H9 (cell line): ENCODE measurements around the gene XDH. TPM values are rescaled to one million over a fixed set of nuclear protein-coding genes. Genes with fewer than 3 reads are reported as not detected.

ENCODE experiments used
- DNase-seq: peaks from one replicate; pipeline ENCODE4 v3.0.0-alpha.2; 2017
- H2AFZ ChIP-seq: one replicate; pipeline ENCODE4 v1.6.1; 2013; ENCODE audit warnings: mild to moderate bottlenecking, low read length, control low read depth, moderate library complexity
- H2AK5ac ChIP-seq: 2 replicates; pipeline ENCODE4 v1.6.1; 2013; ENCODE audit warnings: low read length, control low read depth, mixed read lengths; ENCODE audit not compliant: insufficient read length
- H2BK120ac ChIP-seq: one replicate; pipeline ENCODE4 v1.6.1; 2013; ENCODE audit warnings: low read depth, mild to moderate bottlenecking, low read length, control low read depth, inconsistent platforms; ENCODE audit not compliant: poor library complexity, severe bottlenecking
- H2BK12ac ChIP-seq: 2 replicates; pipeline ENCODE4 v1.6.1; 2013; ENCODE audit warnings: low read length, control low read depth, mixed read lengths, low read depth; ENCODE audit not compliant: insufficient read length
- H2BK15ac ChIP-seq: 2 replicates; pipeline ENCODE4 v1.6.1; 2013; ENCODE audit warnings: low read depth, low read length, control low read depth
- H2BK20ac ChIP-seq: one replicate; pipeline ENCODE4 v1.6.1; 2013; ENCODE audit warnings: low read depth, mild to moderate bottlenecking, low read length, control low read depth, inconsistent platforms; ENCODE audit not compliant: poor library complexity, severe bottlenecking
- H2BK5ac ChIP-seq: 2 replicates; pipeline ENCODE4 v1.6.1; 2013; ENCODE audit warnings: low read length, control low read depth, mixed read lengths; ENCODE audit not compliant: insufficient read length
- H3K14ac ChIP-seq: 2 replicates; pipeline ENCODE4 v1.6.1; 2013; ENCODE audit warnings: low read length, control low read depth; ENCODE audit not compliant: insufficient read depth
- H3K18ac ChIP-seq: 2 replicates; pipeline ENCODE4 v1.6.1; 2013; ENCODE audit warnings: low read depth, mild to moderate bottlenecking, mixed read lengths, low read length, control low read depth; ENCODE audit not compliant: insufficient read length
- H3K23ac ChIP-seq: 2 replicates; pipeline ENCODE4 v1.6.1; 2013; ENCODE audit warnings: low read length, control low read depth, mixed read lengths, low read depth; ENCODE audit not compliant: insufficient read length
- H3K23me2 ChIP-seq: 2 replicates; pipeline ENCODE4 v1.6.1; 2013; ENCODE audit warnings: low read depth, mild to moderate bottlenecking, mixed read lengths, low read length, control low read depth; ENCODE audit not compliant: insufficient read length, poor library complexity, severe bottlenecking
- H3K27ac ChIP-seq: 2 replicates; pipeline ENCODE4 v1.5.1; 2013; ENCODE audit warnings: low read length, control low read depth, mixed read lengths, low read depth; ENCODE audit not compliant: insufficient read length
- H3K27me3 ChIP-seq: 2 replicates; pipeline ENCODE4 v1.6.1; 2013; ENCODE audit warnings: low read length, control low read depth, inconsistent platforms; ENCODE audit not compliant: insufficient read depth
- H3K4ac ChIP-seq: 2 replicates; pipeline ENCODE4 v1.6.1; 2013; ENCODE audit warnings: low read depth, mild to moderate bottlenecking, control low read depth, inconsistent platforms, low read length, moderate library complexity
- H3K4me1 ChIP-seq: 2 replicates; pipeline ENCODE4 v1.6.1; 2013; ENCODE audit warnings: low read length, control low read depth, inconsistent platforms; ENCODE audit not compliant: insufficient read depth
- H3K4me2 ChIP-seq: 2 replicates; pipeline ENCODE4 v1.6.1; 2013; ENCODE audit warnings: low read length, control low read depth, mixed read lengths; ENCODE audit not compliant: insufficient read length, insufficient read depth
- H3K56ac ChIP-seq: 2 replicates; pipeline ENCODE4 v1.6.1; 2013; ENCODE audit warnings: low read depth, mild to moderate bottlenecking, mixed read lengths, low read length, control low read depth; ENCODE audit not compliant: insufficient read length
- H3K79me1 ChIP-seq: 2 replicates; pipeline ENCODE4 v1.6.1; 2013; ENCODE audit warnings: low read depth, mild to moderate bottlenecking, moderate library complexity, low read length, control low read depth, inconsistent platforms; ENCODE audit not compliant: insufficient read depth, poor library complexity, severe bottlenecking
- H3K79me2 ChIP-seq: 2 replicates; pipeline ENCODE4 v1.6.1; 2013; ENCODE audit warnings: low read length, control low read depth, inconsistent platforms; ENCODE audit not compliant: insufficient read depth
- H3K9ac ChIP-seq: 2 replicates; pipeline ENCODE4 v1.6.1; 2013; ENCODE audit warnings: low read length, control low read depth, mixed read lengths; ENCODE audit not compliant: insufficient read length; ENCODE audit errors: extremely low read depth
- H3K9me3 ChIP-seq: one replicate; pipeline ENCODE4 v1.6.1; 2013; ENCODE audit warnings: low read depth, low read length, inconsistent platforms; ENCODE audit not compliant: control insufficient read depth
- H3T11ph ChIP-seq: one replicate; pipeline ENCODE4 v1.6.1; 2013; ENCODE audit warnings: mild to moderate bottlenecking, low read length, control low read depth, inconsistent platforms
- H4K20me1 ChIP-seq: one replicate; pipeline ENCODE4 v1.6.1; 2013; ENCODE audit not compliant: control insufficient read depth, insufficient read length, insufficient read depth
- H4K5ac ChIP-seq: 2 replicates; pipeline ENCODE4 v1.6.1; 2013; ENCODE audit warnings: low read depth, mild to moderate bottlenecking, mixed read lengths, low read length, control low read depth; ENCODE audit not compliant: insufficient read length
- H4K8ac ChIP-seq: replicated peaks from 2 replicates; pipeline ENCODE4 v1.6.1; 2013; ENCODE audit warnings: low read length, control low read depth, mixed read lengths, low read depth; ENCODE audit not compliant: insufficient read length
- H4K91ac ChIP-seq: 2 replicates; pipeline ENCODE4 v1.6.1; 2013; ENCODE audit warnings: low read depth, mild to moderate bottlenecking, moderate library complexity, mixed read lengths, low read length, control low read depth; ENCODE audit not compliant: insufficient read length
- H3K27ac Mint-ChIP-seq, 3 experiments: 2 replicates in 2 of 3; 3 replicates in 1 of 3; pipeline ENCODE4 v1.8.0; 2020 to 2021; ENCODE audit warnings: mixed read lengths in 3 of 3, mild to moderate bottlenecking in 1 of 3, moderate library complexity in 1 of 3
- H3K27me3 Mint-ChIP-seq: 2 replicates; pipeline ENCODE4 v1.8.0; 2021; ENCODE audit warnings: low read depth, mild to moderate bottlenecking, moderate library complexity, mixed read lengths
- H3K36me3 Mint-ChIP-seq, 3 experiments: 2 replicates in 2 of 3; 3 replicates in 1 of 3; pipeline ENCODE4 v1.8.0; 2020 to 2021; ENCODE audit warnings: low read depth in 3 of 3, mixed read lengths in 3 of 3; ENCODE audit not compliant: insufficient read depth in 1 of 3
- H3K4me1 Mint-ChIP-seq, 2 experiments: 2 replicates each; pipeline ENCODE4 v1.8.0; 2020; ENCODE audit warnings: mixed read lengths in 2 of 2
- H3K4me3 Mint-ChIP-seq, 2 experiments: 2 replicates in 1 of 2; 3 replicates in 1 of 2; pipeline ENCODE4 v1.8.0; 2020 to 2021; ENCODE audit warnings: mild to moderate bottlenecking in 2 of 2, mixed read lengths in 2 of 2, moderate library complexity in 1 of 2
- H3K9me3 Mint-ChIP-seq, 2 experiments: 2 replicates in 1 of 2; 3 replicates in 1 of 2; pipeline ENCODE4 v1.8.0; 2020; ENCODE audit warnings: mild to moderate bottlenecking in 2 of 2, mixed read lengths in 2 of 2, moderate library complexity in 1 of 2
- CTCF ChIP-seq: fragments of 200-600 bp; sonication (generic); conservative IDR thresholded peaks from 3 replicates; pipeline ENCODE4 v1.8.0; 2021; ENCODE audit warnings: antibody characterized with exemption, mild to moderate bottlenecking
- WGBS: extraction: QIAGEN DNeasy Blood & Tissue Kit; methylation state at CpG from one replicate; pipeline ENCODE4 v1.1.7; 2013; ENCODE audit warnings: missing lambda C conversion rate, low lambda C conversion rate, mixed read lengths; ENCODE audit not compliant: insufficient read length; ENCODE audit errors: extremely low coverage; 5-methylcytosine and 5-hydroxymethylcytosine counted together
- total RNA-seq: library from RNA; stranded (reverse); gene quantifications from 2 replicates; pipeline ENCODE4 v1.2.1, GENCODE V29; 2021

Gene XDH
- total RNA-seq, 1 experiment from 2014 or later = 1.4 TPM

DNA sequence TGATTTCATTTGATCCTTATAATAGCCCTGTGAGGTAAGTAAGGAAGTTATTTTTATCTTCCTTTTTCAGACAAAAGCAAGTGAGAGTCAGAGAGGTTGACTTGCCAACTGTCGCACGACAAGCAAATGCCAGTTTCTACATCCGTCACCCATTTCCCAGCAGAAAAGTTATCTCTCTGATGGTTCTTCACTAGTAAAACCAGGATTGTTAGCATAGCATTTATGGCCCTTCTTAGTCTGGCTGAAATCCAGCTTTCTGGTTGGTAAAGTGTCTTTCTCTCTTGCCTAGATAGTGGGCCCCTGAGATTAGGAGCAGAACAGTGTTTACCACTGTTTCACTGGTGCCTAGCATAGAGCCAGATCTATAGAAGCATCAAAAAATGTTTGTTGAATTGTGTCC, 7.1 kb upstream of the XDH start:
- Histone ChIP-seq H3T11ph (no peak overlapping the region), H2BK20ac (no peak overlapping the region), H3K4me1 (no peaks in the 10 kb centered on the region), H4K91ac (no peak overlapping the region), H3K27ac (no peak overlapping the region), H3K27me3 (no peaks in the 10 kb centered on the region), H3K9me3 (no peaks in the 10 kb centered on the region), H2AK5ac (no peak overlapping the region), H2AFZ (no peak overlapping the region), H3K56ac (no peak overlapping the region), H2BK5ac (no peak overlapping the region), H3K23me2 (no peaks in the 10 kb centered on the region), H3K18ac (no peak overlapping the region), H3K4me2 (no peak overlapping the region), H2BK15ac (no peak overlapping the region), H4K5ac (no peak overlapping the region), H2BK12ac (no peak overlapping the region), H4K20me1 (no peaks in the 10 kb centered on the region), H4K8ac (no peak overlapping the region), H3K79me1 (no peaks in the 10 kb centered on the region), H2BK120ac (no peak overlapping the region), H3K79me2 (no peaks in the 10 kb centered on the region), H3K23ac (no peak overlapping the region), H3K4ac (no peak overlapping the region), H3K9ac (no peak overlapping the region), H3K14ac (no peak overlapping the region)
- Mint-ChIP-seq H3K27ac (no peak overlapping the region), H3K4me1 (peaks cover 0 to 7% of the 10 kb centered on the region in 2 experiments; a peak in 1 of 4 replicates), H3K27me3 (no peaks in the 10 kb centered on the region), H3K36me3 (peaks cover 8 to 13% (median 8%) of the 10 kb centered on the region in 3 experiments), H3K9me3 (peaks cover 11 to 20% of the 10 kb centered on the region in 2 experiments; a peak in 4 of 5 replicates), H3K4me3 (no peak overlapping the region)
- no CpG with 5 or more reads among the region's 3 CpGs for WGBS
- DNase-seq = no peak
- no peak for TF ChIP-seq CTCF
